ENCODE results near the gene TSPYL4.
A peak's percentile ranks its signal among the peaks of the same experiment; 100 is the strongest.

TSPYL4 gene

DNA sequence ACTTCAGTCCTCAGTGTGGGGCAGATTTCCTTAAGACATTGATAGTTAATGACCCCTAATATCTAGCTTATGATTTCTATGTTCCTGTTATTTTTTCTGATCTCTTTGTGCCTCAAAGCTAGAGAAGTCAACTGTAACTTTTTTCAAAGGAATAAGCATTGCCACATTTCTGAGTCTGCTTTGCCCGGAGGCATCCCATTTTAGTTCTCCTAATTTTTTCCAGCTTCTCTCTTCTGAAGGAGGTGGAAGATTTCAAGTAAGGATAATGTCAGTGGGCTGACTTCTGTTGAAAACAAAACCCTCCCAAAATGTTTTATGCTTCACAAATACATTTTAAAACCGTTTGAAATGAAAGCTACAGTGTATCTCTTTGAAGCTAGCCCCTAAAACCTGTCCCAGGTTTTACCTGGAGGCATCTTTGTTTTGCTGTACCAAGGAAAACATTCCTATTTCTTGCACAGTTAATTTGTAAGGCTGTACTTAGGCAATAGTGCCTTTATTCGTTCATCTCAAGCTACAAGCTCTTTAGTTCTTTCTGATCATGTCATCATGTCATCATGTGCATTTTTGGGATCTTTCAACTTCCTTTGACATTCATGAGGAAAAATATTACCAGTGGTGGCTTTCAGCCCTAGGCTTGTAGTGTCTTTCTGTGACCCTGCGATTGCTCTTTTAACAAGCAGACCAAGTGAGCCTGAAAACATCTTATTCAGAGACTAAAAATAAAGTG, 45.7 kb downstream of the TSPYL4 start:
- H3K4me3 ChIP-seq (ENCODE audit: low read length), result no peak overlapping the region
- no peak for DNase-seq (ENCODE audit: low read depth)
- TF ChIP-seq, protein P1, sequence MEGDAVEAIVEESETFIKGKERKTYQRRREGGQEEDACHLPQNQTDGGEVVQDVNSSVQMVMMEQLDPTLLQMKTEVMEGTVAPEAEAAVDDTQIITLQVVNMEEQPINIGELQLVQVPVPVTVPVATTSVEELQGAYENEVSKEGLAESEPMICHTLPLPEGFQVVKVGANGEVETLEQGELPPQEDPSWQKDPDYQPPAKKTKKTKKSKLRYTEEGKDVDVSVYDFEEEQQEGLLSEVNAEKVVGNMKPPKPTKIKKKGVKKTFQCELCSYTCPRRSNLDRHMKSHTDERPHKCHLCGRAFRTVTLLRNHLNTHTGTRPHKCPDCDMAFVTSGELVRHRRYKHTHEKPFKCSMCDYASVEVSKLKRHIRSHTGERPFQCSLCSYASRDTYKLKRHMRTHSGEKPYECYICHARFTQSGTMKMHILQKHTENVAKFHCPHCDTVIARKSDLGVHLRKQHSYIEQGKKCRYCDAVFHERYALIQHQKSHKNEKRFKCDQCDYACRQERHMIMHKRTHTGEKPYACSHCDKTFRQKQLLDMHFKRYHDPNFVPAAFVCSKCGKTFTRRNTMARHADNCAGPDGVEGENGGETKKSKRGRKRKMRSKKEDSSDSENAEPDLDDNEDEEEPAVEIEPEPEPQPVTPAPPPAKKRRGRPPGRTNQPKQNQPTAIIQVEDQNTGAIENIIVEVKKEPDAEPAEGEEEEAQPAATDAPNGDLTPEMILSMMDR (IDR thresholded peaks at IDR 0.05; ENCODE audit: insufficient read depth, low read depth, low read length, missing control alignments), result no peak

DNA sequence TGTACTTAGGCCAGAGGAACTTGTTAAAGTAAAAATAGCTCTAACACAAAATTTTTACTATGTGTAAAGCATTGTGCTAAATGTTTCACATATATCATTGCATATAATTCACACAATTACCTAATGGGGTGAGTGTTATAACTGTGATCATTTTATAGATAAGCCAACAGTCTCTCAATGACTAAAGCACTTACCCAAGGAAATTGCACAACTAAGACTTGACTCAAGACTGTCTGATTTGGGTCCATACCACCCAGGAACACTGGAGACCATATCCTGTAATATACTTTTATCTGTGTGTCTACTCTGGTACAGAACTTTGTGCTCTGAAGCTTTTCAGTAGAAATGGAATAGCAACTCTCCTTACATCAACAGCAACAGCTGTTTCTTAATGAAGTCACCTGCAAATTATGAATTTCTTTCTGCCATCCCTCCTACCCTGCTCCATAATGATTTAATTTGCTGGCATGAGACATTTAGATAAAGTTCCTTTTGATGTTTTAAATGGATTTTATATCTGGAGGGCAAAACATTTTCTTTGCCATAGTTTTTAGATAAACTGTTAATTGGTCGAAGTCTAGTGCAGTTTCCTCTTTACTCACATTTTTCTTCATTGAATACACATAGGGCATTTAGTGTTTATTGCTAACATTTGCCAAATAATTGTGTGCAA, 47.5 kb downstream of the TSPYL4 start:
- TF ChIP-seq, protein P1 (IDR thresholded peaks at IDR 0.05; ENCODE audit: insufficient read depth, low read depth, low read length, missing control alignments), result no peak
- H3K4me3 ChIP-seq (ENCODE audit: low read length), result no peak overlapping the region
- DNase-seq (ENCODE audit: low read depth), result peak; percentile 76

DNA sequence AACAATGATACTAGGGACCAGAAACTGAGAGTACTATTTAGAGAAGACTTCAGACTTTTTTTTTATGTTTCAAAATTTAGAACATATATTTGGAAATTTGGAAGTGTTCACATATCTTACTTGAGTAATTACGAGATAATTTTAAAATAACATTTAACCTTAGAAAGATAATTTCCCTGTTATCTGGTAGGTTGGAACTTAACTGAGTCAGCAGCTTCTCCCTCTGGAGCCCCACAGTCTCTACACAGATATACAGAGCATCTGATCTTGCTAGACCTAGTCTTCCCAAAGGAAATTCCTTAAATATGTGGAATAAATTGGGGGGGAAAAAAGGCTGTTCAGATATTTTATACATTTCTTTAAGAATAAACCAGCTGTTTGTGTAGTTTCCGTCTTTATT, 48.6 kb downstream of the TSPYL4 start:
- no peak for DNase-seq (ENCODE audit: low read depth)
- TF ChIP-seq, protein P1 (IDR thresholded peaks at IDR 0.05; ENCODE audit: insufficient read depth, low read depth, low read length, missing control alignments), result no peak
- no peak overlapping the region for H3K4me3 ChIP-seq (ENCODE audit: low read length)

DNA sequence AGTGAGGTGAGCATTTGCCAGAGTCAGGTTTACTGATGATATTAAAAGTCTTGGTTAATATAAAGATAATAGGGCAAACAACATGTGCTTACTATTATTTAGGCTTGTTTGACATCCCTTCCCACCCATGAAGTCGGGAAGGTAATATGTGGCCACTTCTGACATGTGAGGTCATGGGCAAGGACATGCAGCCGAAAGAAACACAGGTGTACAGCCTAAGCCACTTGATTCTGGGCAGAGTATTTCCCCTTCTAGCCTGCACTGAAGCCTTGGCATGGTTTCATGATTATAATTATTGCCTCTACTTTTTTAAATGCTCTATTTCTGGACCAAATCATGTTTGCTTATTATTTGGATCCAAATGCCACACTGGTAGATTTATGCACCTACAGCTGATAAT, 52.3 kb downstream of the TSPYL4 start:
- no peak overlapping the region for H3K4me3 ChIP-seq (ENCODE audit: low read length)
- no peak for DNase-seq (ENCODE audit: low read depth)
- TF ChIP-seq, protein P1 (IDR thresholded peaks at IDR 0.05; ENCODE audit: insufficient read depth, low read depth, low read length, missing control alignments), result no peak

DNA sequence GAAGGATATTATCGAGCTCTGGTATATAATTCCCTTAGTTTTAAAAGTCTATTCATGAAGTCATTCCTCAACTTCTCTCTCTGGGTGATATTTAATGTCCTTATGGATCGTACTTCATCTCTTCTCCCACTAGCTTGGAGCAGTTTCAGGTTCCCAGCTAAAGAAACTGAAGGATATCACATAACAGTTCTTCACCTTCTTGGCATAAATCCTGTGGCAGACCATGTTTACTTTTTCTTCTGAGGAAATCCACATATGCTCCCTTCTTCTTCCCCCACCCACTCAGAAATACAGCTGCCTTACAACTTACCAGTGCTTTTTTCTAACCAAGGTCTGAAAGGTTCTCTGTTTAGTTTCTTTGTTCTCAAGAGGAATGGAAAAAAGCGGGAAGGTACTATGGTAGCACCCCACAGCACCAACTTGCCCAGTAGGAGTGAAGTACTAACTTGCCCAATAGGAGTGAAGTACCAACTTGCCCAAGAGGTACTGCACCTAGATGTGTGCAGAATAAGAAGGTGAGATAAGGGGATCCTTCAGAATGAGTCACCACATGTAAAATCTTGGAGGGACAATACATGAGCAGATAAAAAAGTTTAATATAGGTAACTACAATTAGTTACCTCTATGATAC, 53.1 kb downstream of the TSPYL4 start:
- H3K4me3 ChIP-seq (ENCODE audit: low read length), result no peak overlapping the region
- peak; percentile 75 for DNase-seq (ENCODE audit: low read depth)
- TF ChIP-seq, protein P1 (IDR thresholded peaks at IDR 0.05; ENCODE audit: insufficient read depth, low read depth, low read length, missing control alignments), result no peak
